Gastroesophageal sphincter (tissue), 4 donors: ENCODE measurements around the gene RIC3. TPM values are rescaled to one million over a fixed set of nuclear protein-coding genes. Genes with fewer than 3 reads are reported as not detected.

ENCODE experiments used
- ATAC-seq: fragments of 150-250 bp; one replicate; pipeline ENCODE4 v1.9.1; 2016; ENCODE audit warnings: mild to moderate bottlenecking, moderate library complexity
- H3K27ac ChIP-seq, 4 donors: fragments of 200-600 bp; sonication (generic) in 3 of 4; 1 replicate in 3 of 4; 2 replicates in 1 of 4; pipeline ENCODE4 v1.5.1; 2016 to 2019
- H3K27me3 ChIP-seq: fragments of 200-600 bp; sonication (generic); one replicate; pipeline ENCODE4 v1.5.1; 2019
- H3K36me3 ChIP-seq, 2 donors: fragments of 200-600 bp; sonication (generic); one replicate each; pipeline ENCODE4 v1.5.1; 2019; ENCODE audit warnings: control low read depth in 1 of 2
- H3K4me1 ChIP-seq, 3 donors: fragments of 200-600 bp; sonication (generic); 1 replicate in 2 of 3; 2 replicates in 1 of 3; pipeline ENCODE4 v1.5.1; 2016 to 2019; ENCODE audit warnings: control low read depth in 2 of 3
- H3K4me3 ChIP-seq, 2 donors: fragments of 200-600 bp; sonication (generic); one replicate each; pipeline ENCODE4 v1.5.1; 2019; ENCODE audit warnings: mild to moderate bottlenecking in 1 of 2, moderate library complexity in 1 of 2
- H3K9me3 ChIP-seq, 3 donors: fragments of 200-600 bp; sonication (generic); one replicate each; pipeline ENCODE4 v1.5.1; 2017 to 2019; ENCODE audit warnings: control low read depth in 2 of 3
- CTCF ChIP-seq, 4 experiments: fragments of 200-600 bp in 2 of 4; fragments of 450-650 bp in 2 of 4; sonication (generic) in 1 of 4; IDR thresholded peaks; one replicate each; pipeline ENCODE4 v1.5.1; 2017 to 2019; ENCODE audit warnings: antibody characterized with exemption in 4 of 4, mild to moderate bottlenecking in 2 of 4, moderate library complexity in 2 of 4
- EP300 ChIP-seq: sonication (generic); formaldehyde crosslinking; IDR thresholded peaks from one replicate; pipeline ENCODE4 v1.6.1; 2017; ENCODE audit warnings: antibody characterized with exemption, mild to moderate bottlenecking
- POLR2A ChIP-seq, 2 donors: fragments of 450-650 bp; IDR thresholded peaks; one replicate each; pipeline ENCODE4 v1.6.1; 2017; ENCODE audit warnings: antibody characterized with exemption in 2 of 2, mild to moderate bottlenecking in 2 of 2, moderate library complexity in 1 of 2
- POLR2AphosphoS5 ChIP-seq: sonication (generic); formaldehyde crosslinking; IDR thresholded peaks from one replicate; pipeline ENCODE4 v1.6.1; 2017; ENCODE audit warnings: antibody characterized with exemption
- WGBS, 2 donors: methylation state at CpG; one replicate each; pipeline ENCODE4 v1.1.5; 2018; ENCODE audit warnings: low coverage in 1 of 2; 5-methylcytosine and 5-hydroxymethylcytosine counted together
- total RNA-seq, 4 donors: library from RNA; depleted of rRNA; stranded (reverse); fragments of >200 nt; gene quantifications; one replicate each; pipeline ENCODE4 v1.1.0, GENCODE V29; 2016

RIC3 gene
- total RNA-seq, 4 donors from 2014 or later = 13.6 to 33.2 (median 20.9) TPM

GRCh38 chr11:8107642-8108041, 61.2 kb downstream of the RIC3 start:
- H3K4me1 ChIP-seq = peaks cover 0 to 23% (median 14%) of the 10 kb centered on the region in 3 donors
- no peak for ATAC-seq
- H3K9me3 ChIP-seq = no peaks in the 10 kb centered on the region
- TF ChIP-seq POLR2AphosphoS5 (no peak), POLR2A (IDR thresholded peaks at IDR 0.05) (no peak), EP300 (no peak), CTCF (IDR thresholded peaks at IDR 0.05) (no peak)
- H3K27ac ChIP-seq = no peak overlapping the region
- no peak overlapping the region for H3K4me3 ChIP-seq
- no peaks in the 10 kb centered on the region for H3K27me3 ChIP-seq
- WGBS, 2 donors = 88 to 93% methylated on average over 2 to 3 of the region's 5 CpGs
- H3K36me3 ChIP-seq = peaks cover 0 to 79% of the 10 kb centered on the region in 2 donors

- H3K27ac ChIP-seq = no peak overlapping the region
- ATAC-seq = no peak
Observed at GRCh38 chr11:8106679-8107078, 62.1 kb downstream of the RIC3 start.

GRCh38 chr11:8105666-8106065, 63.2 kb downstream of the RIC3 start:
- Histone ChIP-seq H3K4me1 (peaks cover 0 to 4% (median 3%) of the 10 kb centered on the region in 3 donors), H3K4me3 (no peak overlapping the region), H3K36me3 (peaks cover 0 to 97% of the 10 kb centered on the region in 2 donors), H3K27ac (no peak overlapping the region), H3K9me3 (no peaks in the 10 kb centered on the region), H3K27me3 (no peaks in the 10 kb centered on the region)
- TF ChIP-seq POLR2AphosphoS5 (no peak), CTCF (IDR thresholded peaks at IDR 0.05) (no peak), EP300 (no peak), POLR2A (IDR thresholded peaks at IDR 0.05) (no peak)
- no peak for ATAC-seq
- 41 to 46% methylated on average over 2 to 3 of the region's 3 CpGs for WGBS, 2 donors

More at GRCh38 chr11:8106679-8107078, 62.1 kb downstream of the RIC3 start:
- 80 to 100% methylated on average over 1 of the region's 2 CpGs for WGBS, 2 donors
- Histone ChIP-seq H3K27me3 (no peaks in the 10 kb centered on the region), H3K36me3 (peaks cover 0 to 88% of the 10 kb centered on the region in 2 donors), H3K4me3 (no peak overlapping the region), H3K4me1 (peaks cover 0 to 14% (median 8%) of the 10 kb centered on the region in 3 donors), H3K9me3 (no peaks in the 10 kb centered on the region)
- TF ChIP-seq POLR2AphosphoS5 = no peak
- TF ChIP-seq POLR2A (IDR thresholded peaks at IDR 0.05) = no peak
- no peak for TF ChIP-seq EP300
- TF ChIP-seq CTCF (IDR thresholded peaks at IDR 0.05) = no peak

- TF ChIP-seq POLR2A (IDR thresholded peaks at IDR 0.05) (no peak), POLR2AphosphoS5 (no peak), EP300 (no peak), CTCF (IDR thresholded peaks at IDR 0.05) (no peak)
- 76 to 100% methylated on average over 1 to 2 of the region's 4 CpGs for WGBS, 2 donors
- Histone ChIP-seq H3K9me3 (no peaks in the 10 kb centered on the region), H3K27ac (no peak overlapping the region), H3K4me3 (no peak overlapping the region), H3K36me3 (peaks cover 0 to 97% of the 10 kb centered on the region in 2 donors), H3K27me3 (no peaks in the 10 kb centered on the region), H3K4me1 (no peaks in the 10 kb centered on the region)
- no peak for ATAC-seq
Observed at GRCh38 chr11:8105133-8105532, 63.7 kb downstream of the RIC3 start.

GRCh38 chr11:8103909-8104308, 64.9 kb downstream of the RIC3 start:
- no peaks in the 10 kb centered on the region for H3K27me3 ChIP-seq
- 71 to 100% methylated on average over 1 of the region's 2 CpGs for WGBS, 2 donors
- no peaks in the 10 kb centered on the region for H3K4me1 ChIP-seq
- ATAC-seq = no peak
- peaks cover 0 to 93% of the 10 kb centered on the region in 2 donors for H3K36me3 ChIP-seq
- no peaks in the 10 kb centered on the region for H3K9me3 ChIP-seq
- no peak overlapping the region for H3K27ac ChIP-seq
- H3K4me3 ChIP-seq = no peak overlapping the region
- TF ChIP-seq POLR2A (IDR thresholded peaks at IDR 0.05) (no peak), CTCF (IDR thresholded peaks at IDR 0.05) (no peak), EP300 (no peak), POLR2AphosphoS5 (no peak)
